A549 (cell line): Measurements from ENCODE around the gene R3HDM2. TPM values are rescaled to one million over a fixed set of nuclear protein-coding genes. Genes with fewer than 3 reads are reported as not detected.
A peak's percentile ranks its signal among the peaks of the same experiment; 100 is the strongest.

ENCODE experiments used
- ATAC-seq, 2 experiments: fragments of 200-7000 bp in 1 of 2; fragments of >200 bp in 1 of 2; cut with Nextera tagmentation in 1 of 2; cut with Tn5 transposase in 1 of 2; 3 replicates each; pipeline versions ENCODE4 v1.8.0 to v1.9.1; 2018 to 2020; ENCODE audit warnings: mild to moderate bottlenecking in 1 of 2, moderate library complexity in 1 of 2
- CTCF ChIA-PET: fragments of 300-600 bp; sonication (Branson Sonifier 250); formaldehyde crosslinking; extraction: SDS; loops from one replicate; lab custom pipeline; 2021; ENCODE audit warnings: antibody characterized with exemption, inconsistent platforms; lab: Yijun Ruan, JAX
- POLR2A ChIA-PET: fragments of 350-600 bp; formaldehyde crosslinking; extraction: SDS; loops from one replicate; lab custom pipeline; 2021; ENCODE audit warnings: antibody characterized with exemption, inconsistent platforms; lab: Yijun Ruan, JAX
- DNase-seq, 2 experiments: peaks; one replicate each; pipeline versions ENCODE4 v3.0.0 to v3.0.0-alpha.2; 2011 to 2016; ENCODE audit warnings: low read depth in 1 of 2, low spot score in 1 of 2
- FAIRE-seq: peaks from 2 replicates; lab custom pipeline; 2011; peaks lifted over from hg19 to GRCh38; lab: Jason Lieb, UNC
- H3K27ac ChIP-seq, 2 experiments: fragments of >200 bp; sonication (Bioruptor Twin); formaldehyde crosslinking; 3 replicates each; pipeline ENCODE4 v1.5.1; 2016 to 2017
- H3K4me1 ChIP-seq: fragments of >200 bp; sonication (Bioruptor Twin); formaldehyde crosslinking; 3 replicates; pipeline ENCODE4 v1.6.1; 2016
- H3K4me2 ChIP-seq: fragments of >200 bp; sonication (Bioruptor Twin); formaldehyde crosslinking; 3 replicates; pipeline ENCODE4 v1.6.1; 2016
- H3K4me3 ChIP-seq: fragments of >200 bp; sonication (Bioruptor Twin); formaldehyde crosslinking; 3 replicates; pipeline ENCODE4 v1.5.1; 2016
- H3K9me3 ChIP-seq: fragments of >200 bp; sonication (Bioruptor Twin); formaldehyde crosslinking; 3 replicates; pipeline ENCODE4 v1.6.1; 2016
- CHD2 ChIP-seq: fragments of 150-350 bp; IDR thresholded peaks from 2 replicates; pipeline ENCODE4 v1.6.1; 2014; ENCODE audit warnings: low read length; ENCODE audit not compliant: partially characterized antibody
- CHD4 ChIP-seq: fragments of 200-600 bp; sonication (generic); IDR thresholded peaks from 2 replicates; pipeline ENCODE4 v1.6.1; 2016; ENCODE audit warnings: antibody characterized with exemption, mild to moderate bottlenecking, borderline replicate concordance
- ESRRA ChIP-seq: fragments of 150-350 bp; IDR thresholded peaks from 2 replicates; pipeline ENCODE4 v1.6.1; 2014; ENCODE audit warnings: mild to moderate bottlenecking, low read length, borderline replicate concordance
- FOSB ChIP-seq: fragments of 250-450 bp; sonication (Bioruptor Pico); IDR thresholded peaks from 2 replicates; pipeline ENCODE4 v1.5.0; 2020; ENCODE audit warnings: mild to moderate bottlenecking, moderate library complexity
- FOXS1 ChIP-seq: fragments of 250-450 bp; sonication (Bioruptor Pico); IDR thresholded peaks from 2 replicates; pipeline ENCODE4 v1.5.0; 2020; ENCODE audit warnings: mild to moderate bottlenecking, moderate library complexity
- HOXB13 ChIP-seq: fragments of 250-450 bp; sonication (Bioruptor Pico); IDR thresholded peaks from 2 replicates; pipeline ENCODE4 v1.5.0; 2020; ENCODE audit warnings: low read depth, mild to moderate bottlenecking, moderate library complexity
- JUNB ChIP-seq: fragments of >200 bp; sonication (Bioruptor Twin); formaldehyde crosslinking; IDR thresholded peaks from 2 replicates; pipeline ENCODE4 v1.6.1; 2016
- KDM5A ChIP-seq: fragments of 200-600 bp; sonication (generic); IDR thresholded peaks from 2 replicates; pipeline ENCODE4 v1.6.1; 2016; ENCODE audit warnings: antibody characterized with exemption, mild to moderate bottlenecking
- MYC ChIP-seq: IDR thresholded peaks from 2 replicates; pipeline ENCODE4 v1.6.1; 2012; ENCODE audit warnings: mild to moderate bottlenecking, inconsistent platforms, low read length, improper control_type of control experiment, borderline replicate concordance
- NPAS2 ChIP-seq: fragments of 250-450 bp; sonication (Bioruptor Pico); IDR thresholded peaks from 2 replicates; pipeline ENCODE4 v1.8.0; 2022; ENCODE audit warnings: mild to moderate bottlenecking, moderate library complexity, borderline replicate concordance
- PHF8 ChIP-seq: fragments of 200-600 bp; sonication (generic); IDR thresholded peaks from 2 replicates; pipeline ENCODE4 v1.6.1; 2016; ENCODE audit warnings: low read depth, mild to moderate bottlenecking, antibody characterized with exemption, moderate library complexity, borderline replicate concordance
- POLR2AphosphoS2 ChIP-seq: conservative IDR thresholded peaks from 2 replicates; pipeline ENCODE4 v1.6.1; 2012; ENCODE audit warnings: low read length, improper control_type of control experiment, inconsistent platforms
- RCOR1 ChIP-seq: fragments of 150-350 bp; IDR thresholded peaks from 2 replicates; pipeline ENCODE4 v1.6.1; 2014; ENCODE audit warnings: antibody characterized with exemption, low read length, low read depth
- RFX5 ChIP-seq: fragments of 450-650 bp; IDR thresholded peaks from 2 replicates; pipeline ENCODE4 v1.7.1; 2014; ENCODE audit warnings: antibody characterized with exemption, mild to moderate bottlenecking, moderate library complexity
- RNF2 ChIP-seq: fragments of 200-600 bp; sonication (generic); IDR thresholded peaks from 2 replicates; pipeline ENCODE4 v1.6.1; 2016; ENCODE audit warnings: low read depth, mild to moderate bottlenecking, antibody characterized with exemption, moderate library complexity, borderline replicate concordance
- ZC3H11A ChIP-seq: fragments of 450-650 bp; IDR thresholded peaks from 2 replicates; pipeline ENCODE4 v1.6.1; 2014; ENCODE audit warnings: antibody characterized with exemption, mild to moderate bottlenecking
- ZNF302 ChIP-seq: fragments of 250-450 bp; sonication (Bioruptor Pico); IDR thresholded peaks from 2 replicates; pipeline ENCODE4 v1.9.0; 2021; ENCODE audit warnings: inconsistent platforms, mild to moderate bottlenecking, moderate library complexity
- ZSCAN20 ChIP-seq: fragments of 250-450 bp; sonication (Bioruptor Pico); IDR thresholded peaks from 2 replicates; pipeline ENCODE4 v1.8.0; 2022; ENCODE audit warnings: mild to moderate bottlenecking, moderate library complexity
- WGBS: methylation state at CpG from one replicate; pipeline ENCODE4 v1.1.6; 2017; ENCODE audit errors: missing lambda C conversion rate; 5-methylcytosine and 5-hydroxymethylcytosine counted together
- polyA plus RNA-seq, 4 experiments: library from polyadenylated mRNA; depleted of rRNA in 3 of 4; stranded (reverse); fragments of >200 nt; fragmentation: RNase III in 1 of 4; extraction: RNeasy Plus Mini Kit Qiagen cat#74134 plus additional on column Dnase treatment in 1 of 4; gene quantifications; 2 replicates in 3 of 4; 3 replicates in 1 of 4; pipeline ENCODE4 v1.2.3, GENCODE V29; 2011 to 2017
- TF ChIP-seq, protein P1 (sequence below): IDR thresholded peaks from 2 replicates; pipeline ENCODE4 v1.6.1; 2012
- TF ChIP-seq, protein P2 (sequence below): fragments of 150-350 bp; IDR thresholded peaks from 2 replicates; pipeline ENCODE4 v1.6.1; 2014; ENCODE audit warnings: low read depth, mild to moderate bottlenecking, low read length
- TF ChIP-seq, protein P3 (sequence below): fragments of 450-650 bp; IDR thresholded peaks from 2 replicates; pipeline ENCODE4 v1.6.1; 2014; ENCODE audit warnings: antibody characterized with exemption

The R3HDM2 gene
- polyA plus RNA-seq, 2 of the 4 experiments (the other 2 are of a cell fraction), result 14.0 to 30.6 TPM

DNA sequence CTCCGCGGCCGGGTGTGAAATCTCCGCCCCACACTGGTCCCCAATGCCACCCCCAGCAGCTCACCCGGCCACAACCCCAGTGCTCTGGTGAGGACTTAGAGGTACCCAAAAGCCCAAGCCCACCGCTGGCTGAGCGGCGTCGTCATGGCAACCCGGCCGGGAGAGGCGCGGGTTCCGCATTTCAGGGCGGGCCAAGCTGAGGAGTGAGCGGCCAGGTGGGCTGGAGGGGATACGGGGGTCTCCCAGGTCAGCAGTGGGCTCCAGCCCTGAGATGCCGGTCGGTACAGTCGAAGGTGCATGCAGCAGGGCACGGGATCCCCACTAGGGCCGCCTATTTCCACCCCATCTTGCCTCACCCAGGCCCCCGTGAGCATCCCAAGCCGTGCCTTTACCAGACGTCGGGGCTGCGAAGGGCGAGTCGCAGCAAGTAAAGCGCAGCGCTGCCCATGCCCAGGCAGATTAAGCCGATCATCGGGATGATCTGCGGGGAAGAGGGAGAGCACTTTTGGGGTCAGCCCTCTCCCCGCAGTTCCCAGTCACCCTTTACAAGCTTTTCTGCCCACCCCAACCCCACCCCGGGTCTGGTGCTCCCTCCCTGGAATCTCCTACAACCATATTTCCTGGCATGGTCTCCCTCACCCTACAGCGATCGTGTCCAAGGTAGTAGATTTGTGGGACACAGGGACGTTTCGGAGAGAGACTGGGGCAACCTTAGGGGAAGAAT lies 194.5 kb downstream of the R3HDM2 start:
- ChIA-PET POLR2A (no interaction called here), CTCF (interaction anchor here (1.1 to 26.5 kb wide), 7 partner anchors 7 to 217 kb away, joined by 3 to 615 read pairs (median 20); partner anchors contain the start of genes INHBE, NXPH4 and SHMT2)
- no peaks in the 10 kb centered on the region for H3K9me3 ChIP-seq
- peaks cover 9% of the 10 kb centered on the region; the same call in 2 of the 3 replicates for H3K4me1 ChIP-seq
- FAIRE-seq (no peak), DNase-seq (no peak), ATAC-seq (no peak)
- 91% methylated on average over 39 of the region's 40 CpGs for WGBS
- H3K4me3 ChIP-seq, result no peak overlapping the region
- TF ChIP-seq, protein P1, sequence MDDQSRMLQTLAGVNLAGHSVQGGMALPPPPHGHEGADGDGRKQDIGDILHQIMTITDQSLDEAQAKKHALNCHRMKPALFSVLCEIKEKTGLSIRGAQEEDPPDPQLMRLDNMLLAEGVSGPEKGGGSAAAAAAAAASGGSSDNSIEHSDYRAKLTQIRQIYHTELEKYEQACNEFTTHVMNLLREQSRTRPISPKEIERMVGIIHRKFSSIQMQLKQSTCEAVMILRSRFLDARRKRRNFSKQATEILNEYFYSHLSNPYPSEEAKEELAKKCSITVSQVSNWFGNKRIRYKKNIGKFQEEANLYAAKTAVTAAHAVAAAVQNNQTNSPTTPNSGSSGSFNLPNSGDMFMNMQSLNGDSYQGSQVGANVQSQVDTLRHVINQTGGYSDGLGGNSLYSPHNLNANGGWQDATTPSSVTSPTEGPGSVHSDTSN, result peak; percentile 21; the same call in 1 of the 2 replicates
- no peak for TF ChIP-seq ZSCAN20 (CRISPR knock-in tag)
- no peak overlapping the region for H3K27ac ChIP-seq
- no peak overlapping the region for H3K4me2 ChIP-seq

DNA sequence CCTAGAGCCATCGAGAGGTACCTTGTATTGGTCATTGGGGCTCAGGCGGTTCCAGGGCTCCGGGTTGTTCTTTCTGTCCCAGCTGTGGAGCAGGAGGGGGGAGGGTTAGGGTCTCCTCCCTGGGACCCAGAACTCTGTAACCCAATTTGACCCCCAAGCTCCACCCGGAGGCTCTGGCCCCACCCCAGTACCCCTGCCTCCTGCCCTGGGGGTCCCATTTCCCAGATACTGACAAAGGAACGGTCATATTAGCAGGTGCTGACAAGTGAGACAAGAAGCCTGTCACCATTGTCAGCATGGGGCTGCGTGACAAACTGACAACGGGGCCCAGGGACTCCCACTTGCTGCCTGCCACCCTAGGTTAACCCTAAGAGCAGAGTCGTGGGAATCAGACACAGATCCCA lies 195.1 kb downstream of the R3HDM2 start:
- Histone ChIP-seq H3K4me1 (peaks cover 9% of the 10 kb centered on the region; the same call in 2 of the 3 replicates), H3K4me2 (no peak overlapping the region), H3K4me3 (no peak overlapping the region), H3K9me3 (no peaks in the 10 kb centered on the region), H3K27ac (no peak overlapping the region)
- 91% methylated on average over 8 of the region's 8 CpGs for WGBS
- CTCF ChIA-PET, result interaction anchor here (1.1 to 26.5 kb wide), 3 partner anchors 8 to 20 kb away, joined by 3 to 615 read pairs (median 20); partner anchors contain the start of gene NXPH4
- POLR2A ChIA-PET, result no interaction called here
- ATAC-seq (no peak), FAIRE-seq (no peak), DNase-seq (no peak)
- TF ChIP-seq, protein P2, sequence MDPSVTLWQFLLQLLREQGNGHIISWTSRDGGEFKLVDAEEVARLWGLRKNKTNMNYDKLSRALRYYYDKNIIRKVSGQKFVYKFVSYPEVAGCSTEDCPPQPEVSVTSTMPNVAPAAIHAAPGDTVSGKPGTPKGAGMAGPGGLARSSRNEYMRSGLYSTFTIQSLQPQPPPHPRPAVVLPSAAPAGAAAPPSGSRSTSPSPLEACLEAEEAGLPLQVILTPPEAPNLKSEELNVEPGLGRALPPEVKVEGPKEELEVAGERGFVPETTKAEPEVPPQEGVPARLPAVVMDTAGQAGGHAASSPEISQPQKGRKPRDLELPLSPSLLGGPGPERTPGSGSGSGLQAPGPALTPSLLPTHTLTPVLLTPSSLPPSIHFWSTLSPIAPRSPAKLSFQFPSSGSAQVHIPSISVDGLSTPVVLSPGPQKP, result no peak
- TF ChIP-seq HOXB13 (CRISPR knock-in tag) (no peak), ZNF302 (no peak), NPAS2 (CRISPR knock-in tag) (no peak), MYC (no peak), KDM5A (no peak)

DNA sequence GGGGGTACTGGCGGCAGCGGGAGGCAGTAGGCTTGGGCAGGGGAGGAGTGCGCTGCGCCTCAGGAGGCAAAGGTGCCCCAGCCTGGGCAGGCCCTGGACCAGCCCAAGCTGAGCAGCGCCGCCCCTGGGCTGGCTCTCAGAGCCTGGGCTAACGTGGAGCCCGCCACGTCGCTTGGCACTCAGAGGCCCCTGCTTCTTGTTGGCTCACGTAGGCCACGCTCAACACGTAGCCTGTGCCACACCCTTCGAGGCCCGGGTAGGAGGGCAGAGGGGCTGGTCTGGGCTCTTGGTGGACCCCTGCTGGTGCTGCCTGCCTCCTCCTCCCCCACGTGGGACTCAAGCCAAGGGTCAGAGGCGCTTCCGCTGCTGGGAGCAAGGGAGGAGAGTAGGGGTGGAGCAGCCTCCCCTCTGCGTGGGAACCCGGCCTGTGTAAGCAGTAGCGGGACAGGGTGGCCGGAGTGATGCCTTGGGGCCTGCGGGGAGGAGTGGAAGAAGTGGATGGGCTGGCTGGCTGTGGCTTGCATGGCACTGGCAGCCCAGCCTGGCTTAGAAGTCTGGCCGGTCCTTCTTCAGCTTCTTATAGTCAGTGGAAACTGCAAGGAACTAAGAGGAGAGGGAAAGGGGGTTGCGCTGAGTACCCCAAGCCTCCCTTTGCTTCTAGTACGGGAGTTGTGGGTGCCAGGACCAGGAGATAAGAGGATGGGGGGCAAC lies 195.7 kb downstream of the R3HDM2 start:
- Histone ChIP-seq H3K9me3 (no peaks in the 10 kb centered on the region), H3K27ac (no peak overlapping the region), H3K4me2 (no peak overlapping the region), H3K4me1 (peaks cover 9% of the 10 kb centered on the region; the same call in 2 of the 3 replicates), H3K4me3 (no peak overlapping the region)
- WGBS, result 78% methylated on average over 23 of the region's 26 CpGs
- CTCF ChIA-PET, result interaction anchor here (1.1 to 26.5 kb wide), 3 partner anchors 8 to 19 kb away, joined by 3 to 615 read pairs (median 20); partner anchors contain the start of gene NXPH4
- no peak for TF ChIP-seq RCOR1
- no peak for TF ChIP-seq JUNB
- TF ChIP-seq HOXB13 (CRISPR knock-in tag), result no peak
- TF ChIP-seq, protein P2, result no peak
- no peak for TF ChIP-seq PHF8
- TF ChIP-seq NPAS2 (CRISPR knock-in tag), result no peak
- no peak for ATAC-seq
- FAIRE-seq, result no peak
- no peak for DNase-seq
- POLR2A ChIA-PET, result no interaction called here

DNA sequence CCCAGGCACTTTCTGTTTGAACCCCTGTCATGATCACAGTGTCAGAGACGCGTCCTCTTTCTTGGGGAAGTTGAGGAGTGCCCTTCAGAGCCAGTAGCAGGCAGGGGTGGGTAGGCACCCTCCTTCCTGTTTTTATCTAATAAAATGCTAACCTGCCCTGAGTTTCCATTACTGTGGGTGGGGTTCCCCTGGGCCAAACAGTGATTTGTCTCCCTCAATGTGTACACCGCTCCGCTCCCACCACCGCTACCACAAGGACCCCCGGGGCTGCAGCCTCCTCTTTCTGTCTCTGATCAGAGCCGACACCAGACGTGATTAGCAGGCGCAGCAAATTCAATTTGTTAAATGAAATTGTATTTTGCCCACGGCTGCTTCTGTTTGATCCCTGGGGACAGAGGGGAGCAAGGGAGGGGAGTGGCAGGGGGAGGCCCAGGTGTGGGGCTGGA lies 196.2 kb downstream of the R3HDM2 start:
- TF ChIP-seq NPAS2 (CRISPR knock-in tag), result no peak
- no peak for TF ChIP-seq FOXS1 (CRISPR knock-in tag)
- no peak for TF ChIP-seq PHF8
- TF ChIP-seq RNF2, result no peak
- no peak for TF ChIP-seq MYC
- TF ChIP-seq RCOR1, result no peak
- no peak for TF ChIP-seq FOSB (CRISPR knock-in tag)
- no peak for TF ChIP-seq RFX5
- TF ChIP-seq ZSCAN20 (CRISPR knock-in tag), result no peak
- no peak for TF ChIP-seq ESRRA
- no peak for TF ChIP-seq ZC3H11A
- TF ChIP-seq POLR2AphosphoS2, result no peak
- no peak for TF ChIP-seq ZNF302
- TF ChIP-seq, protein P3, sequence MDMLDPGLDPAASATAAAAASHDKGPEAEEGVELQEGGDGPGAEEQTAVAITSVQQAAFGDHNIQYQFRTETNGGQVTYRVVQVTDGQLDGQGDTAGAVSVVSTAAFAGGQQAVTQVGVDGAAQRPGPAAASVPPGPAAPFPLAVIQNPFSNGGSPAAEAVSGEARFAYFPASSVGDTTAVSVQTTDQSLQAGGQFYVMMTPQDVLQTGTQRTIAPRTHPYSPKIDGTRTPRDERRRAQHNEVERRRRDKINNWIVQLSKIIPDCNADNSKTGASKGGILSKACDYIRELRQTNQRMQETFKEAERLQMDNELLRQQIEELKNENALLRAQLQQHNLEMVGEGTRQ, result no peak
- TF ChIP-seq CHD2, result no peak
- no peak for TF ChIP-seq CHD4
- H3K4me3 ChIP-seq, result no peak overlapping the region
- CTCF ChIA-PET, result interaction anchor here (3.8 to 26.5 kb wide), 2 partner anchors 9 to 19 kb away, joined by 20 to 615 read pairs; partner anchors contain the start of gene NXPH4
- H3K4me2 ChIP-seq, result no peak overlapping the region
- H3K4me1 ChIP-seq, result peaks cover 9% of the 10 kb centered on the region; the same call in 2 of the 3 replicates
- FAIRE-seq (no peak), DNase-seq (no peak), ATAC-seq (no peak)
- 93% methylated on average over 10 of the region's 10 CpGs for WGBS
- H3K9me3 ChIP-seq, result no peaks in the 10 kb centered on the region
- no peak overlapping the region for H3K27ac ChIP-seq
- POLR2A ChIA-PET, result no interaction called here
